Stimulated activated CD8-positive, alpha-beta memory T cell treated with anti-CD3 and anti-CD28 coated beads, Interleukin-4, amount 100 ng/mL, for 24 hours (primary cell): Measurements from ENCODE around the gene HVCN1.
A peak's percentile ranks its signal among the peaks of the same experiment; 100 is the strongest.
"Not testable (repeated sequence)": the region's sequence is repeated elsewhere in the genome, so short reads cannot be mapped to it uniquely, and the experiment has no call there.

Experiments
- DNase-seq: peaks from one replicate; pipeline ENCODE4 v3.0.0-alpha.2; 2020; ENCODE audit warnings: low read depth

The HVCN1 gene

GRCh38 chr12:110613771-110614684 is 74.9 kb downstream of the HVCN1 start, which contains the start of gene TCTN1:
Gene TCTN1 (plus strand): TSS chr12:110614129. CDS start chr12:110614183, 54 bp downstream.
- DNase-seq: peak; percentile 97

- DNase-seq: no peak
Measured at GRCh38 chr12:110613071-110613770, 75.7 kb downstream of the HVCN1 start.

- DNase-seq: no peak
Measured at GRCh38 chr12:110606253-110606611, 82.7 kb downstream of the HVCN1 start.

- DNase-seq: not testable (repeated sequence)
Measured at GRCh38 chr12:110602085-110602814, 86.7 kb downstream of the HVCN1 start.

- DNase-seq: no peak
Measured at GRCh38 chr12:110600254-110600653, 88.7 kb downstream of the HVCN1 start.

GRCh38 chr12:110599334-110599733 is 89.6 kb downstream of the HVCN1 start:
- DNase-seq: no peak
